MV-4-11 (cell line): Measurements from ENCODE around the gene DENND4B.
"Not testable (repeated sequence)": the region's sequence is repeated elsewhere in the genome, so short reads cannot be mapped to it uniquely, and the experiment has no call there.

Experiments used
- DNase-seq: peaks from one replicate; lab custom pipeline; 2025; lab: John Stamatoyannopoulos, UW

The DENND4B gene

DNA sequence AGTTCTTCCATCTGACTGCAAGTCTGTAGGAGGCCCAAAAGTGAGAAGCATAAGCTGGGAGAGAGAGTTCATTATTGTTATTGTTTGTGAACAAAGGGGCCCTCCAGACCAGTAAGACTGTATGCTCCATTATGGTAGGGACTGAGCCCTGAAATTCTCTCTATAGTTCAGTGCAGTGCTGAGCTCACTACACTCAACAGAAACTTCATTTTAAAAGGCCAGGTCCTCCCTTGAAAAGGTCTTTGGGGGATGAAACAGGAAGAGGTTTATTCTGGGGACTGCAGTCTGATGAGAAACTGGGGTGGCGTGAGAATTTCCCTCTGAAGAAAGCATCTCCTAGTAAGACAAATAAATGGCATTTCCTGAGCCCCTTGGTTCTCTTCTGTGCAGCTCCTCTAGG lies 18.3 kb downstream of the DENND4B start:
- peak; percentile 12 for DNase-seq

DNA sequence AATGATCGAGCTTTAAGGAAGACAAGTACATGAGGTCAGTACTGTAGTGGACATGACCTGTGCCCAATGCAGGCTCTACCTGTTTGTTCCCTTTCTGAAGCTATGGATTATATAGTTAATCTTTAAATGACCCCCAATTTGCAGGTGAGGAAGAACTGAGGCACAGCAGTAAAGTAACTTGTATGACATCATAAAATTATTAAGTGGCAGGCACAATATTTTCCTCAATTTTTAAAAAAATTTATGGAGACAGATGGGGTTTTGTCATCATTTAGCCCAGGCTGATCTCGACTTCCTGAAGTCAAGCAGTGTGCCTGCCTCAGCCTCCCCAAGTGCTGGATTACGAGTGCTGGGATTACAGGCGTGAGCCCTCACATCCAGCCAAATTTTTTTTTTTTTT lies 20.1 kb downstream of the DENND4B start:
- DNase-seq: no peak

DNA sequence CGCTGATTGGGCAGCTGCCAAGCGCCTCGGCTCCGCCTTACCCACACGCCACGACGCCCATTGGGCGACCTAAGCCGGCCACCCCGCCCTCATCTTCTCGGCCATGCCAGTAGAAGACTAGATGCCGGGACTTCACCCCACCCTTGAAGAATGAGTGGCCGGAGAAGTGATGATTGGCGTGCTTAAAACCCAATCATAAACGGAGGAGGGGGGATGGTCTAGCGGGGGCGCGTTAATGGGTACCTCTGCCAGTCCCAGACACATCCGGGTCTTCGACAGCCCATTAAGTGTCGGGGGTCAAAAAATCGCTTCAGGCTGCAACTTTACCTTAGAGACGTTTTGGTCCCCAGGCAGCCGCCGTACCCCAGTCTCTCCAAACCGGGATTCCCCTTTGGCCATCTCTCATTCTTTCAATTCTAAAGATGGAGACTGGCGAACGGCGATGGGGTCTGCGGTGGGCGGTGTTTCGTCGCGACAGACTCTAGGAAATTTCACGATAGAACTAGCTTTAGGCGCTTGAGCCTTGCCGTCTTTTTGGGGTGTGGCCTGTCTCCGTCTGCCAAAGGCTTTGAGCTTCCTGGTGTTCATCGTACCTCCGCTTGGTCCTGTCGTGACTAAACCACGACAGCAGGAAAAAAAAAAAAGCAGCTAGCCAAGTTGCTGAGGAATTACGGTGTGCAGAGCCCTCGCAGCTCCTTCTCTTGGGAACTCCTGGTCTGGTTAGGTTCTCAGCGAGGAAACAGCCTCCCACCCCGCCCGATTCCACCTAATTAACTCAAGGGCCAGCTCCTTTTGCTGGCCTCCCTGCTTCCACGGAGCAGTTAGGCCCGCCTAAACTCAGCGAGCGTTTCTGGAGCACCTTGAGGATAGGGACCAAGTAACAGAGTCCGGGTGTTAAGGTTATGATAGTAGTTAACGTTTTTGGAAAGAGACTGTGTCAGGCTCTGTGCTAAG lies 23.3 kb downstream of the DENND4B start, which contains the start of gene GATAD2B:
Gene GATAD2B (minus strand): TSS at position 1 of the 954 bp plus-strand sequence. CDS start 94,625 bp downstream, outside the sequence.
- DNase-seq: peak; percentile 100

DNA sequence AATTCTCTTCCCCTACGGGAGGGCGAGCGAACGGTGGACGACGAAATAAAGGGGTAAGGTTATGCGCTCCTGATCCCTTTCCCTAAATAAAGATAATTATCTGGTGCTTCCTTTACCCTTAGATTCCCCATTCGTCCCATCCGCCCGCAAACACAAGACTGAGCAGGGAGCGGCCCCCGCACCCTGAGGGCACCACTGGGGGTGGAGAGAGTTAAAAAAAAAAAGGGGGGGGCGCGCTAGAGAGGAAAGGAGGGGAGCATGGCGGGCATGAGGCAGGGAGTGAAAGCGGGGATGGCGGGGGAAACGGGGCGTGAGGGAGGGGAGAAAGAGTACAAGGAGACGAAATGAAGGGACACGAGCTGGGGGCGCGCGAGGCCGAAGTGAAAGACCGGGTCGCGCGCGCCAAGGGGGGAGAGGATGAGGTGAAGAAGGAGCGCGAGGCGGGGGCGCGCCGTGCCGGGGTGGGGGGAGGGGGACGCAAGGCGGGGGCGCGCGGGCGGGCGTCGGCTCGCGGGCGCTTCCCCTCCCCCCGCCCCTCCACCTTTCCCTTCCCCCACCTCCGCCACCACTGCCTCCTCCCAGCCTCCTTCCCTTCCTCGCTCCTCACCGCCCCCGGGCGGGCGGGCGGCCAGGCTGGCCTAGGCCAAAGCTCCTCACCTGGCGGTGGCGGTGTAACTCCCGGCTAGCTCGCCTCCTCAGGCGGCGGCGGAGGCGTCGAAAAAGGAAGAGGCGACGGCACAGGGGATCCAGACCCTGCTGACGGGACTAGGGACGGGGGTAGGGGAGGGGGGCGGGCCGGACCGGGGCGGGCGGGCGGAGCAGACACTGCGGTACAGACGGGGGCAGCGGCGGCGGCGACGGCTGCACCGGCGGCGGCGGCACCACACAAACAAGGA lies 24.2 kb downstream of the DENND4B start:
- no peak for DNase-seq

DNA sequence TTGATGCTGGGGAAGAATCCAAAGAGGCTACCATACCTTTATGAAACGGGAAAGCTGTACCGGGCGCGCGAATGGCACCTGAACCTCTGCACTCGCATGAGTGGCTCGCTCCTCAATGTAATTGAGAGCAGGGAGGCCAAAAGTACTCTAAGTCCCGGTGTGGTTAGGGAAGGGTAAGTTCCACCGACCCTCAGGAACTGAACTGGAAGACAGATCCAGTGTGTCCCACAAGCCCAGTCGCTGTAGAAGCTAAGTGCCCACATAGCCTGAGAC lies 24.8 kb downstream of the DENND4B start:
- no peak for DNase-seq

DNA sequence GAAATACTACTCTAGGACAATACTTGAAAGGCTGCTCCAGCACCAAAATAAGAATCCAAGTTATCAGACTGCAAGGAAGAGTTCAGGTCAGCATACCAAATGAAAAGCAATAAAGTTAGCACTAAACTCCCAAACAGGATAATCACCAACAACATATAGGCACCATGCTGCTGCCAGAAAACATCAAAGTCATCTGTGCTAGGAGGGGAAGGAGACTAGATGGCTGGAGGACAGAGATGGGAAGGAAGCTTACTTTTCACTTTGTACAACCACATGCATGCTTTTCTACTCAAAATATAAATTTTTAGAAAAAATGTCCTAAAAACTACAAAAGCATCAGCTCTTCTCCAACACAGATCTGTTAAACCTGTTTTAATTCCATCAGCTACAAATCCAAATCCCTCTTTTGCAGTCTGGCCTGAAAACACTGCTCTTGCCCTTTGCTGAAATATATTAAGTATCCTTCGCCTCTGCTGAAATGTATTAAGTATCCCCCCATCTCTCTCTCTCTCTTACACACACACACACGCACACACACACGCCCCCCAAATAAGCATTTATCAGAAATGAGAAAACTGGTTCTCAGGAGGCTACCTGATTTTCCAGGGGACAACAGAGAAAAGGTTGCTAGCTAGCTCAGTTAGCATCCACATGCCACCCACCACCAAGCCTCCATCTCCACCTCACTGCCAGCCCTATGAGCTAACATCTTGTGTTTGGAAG lies 25.3 kb downstream of the DENND4B start:
- DNase-seq: no peak

DNA sequence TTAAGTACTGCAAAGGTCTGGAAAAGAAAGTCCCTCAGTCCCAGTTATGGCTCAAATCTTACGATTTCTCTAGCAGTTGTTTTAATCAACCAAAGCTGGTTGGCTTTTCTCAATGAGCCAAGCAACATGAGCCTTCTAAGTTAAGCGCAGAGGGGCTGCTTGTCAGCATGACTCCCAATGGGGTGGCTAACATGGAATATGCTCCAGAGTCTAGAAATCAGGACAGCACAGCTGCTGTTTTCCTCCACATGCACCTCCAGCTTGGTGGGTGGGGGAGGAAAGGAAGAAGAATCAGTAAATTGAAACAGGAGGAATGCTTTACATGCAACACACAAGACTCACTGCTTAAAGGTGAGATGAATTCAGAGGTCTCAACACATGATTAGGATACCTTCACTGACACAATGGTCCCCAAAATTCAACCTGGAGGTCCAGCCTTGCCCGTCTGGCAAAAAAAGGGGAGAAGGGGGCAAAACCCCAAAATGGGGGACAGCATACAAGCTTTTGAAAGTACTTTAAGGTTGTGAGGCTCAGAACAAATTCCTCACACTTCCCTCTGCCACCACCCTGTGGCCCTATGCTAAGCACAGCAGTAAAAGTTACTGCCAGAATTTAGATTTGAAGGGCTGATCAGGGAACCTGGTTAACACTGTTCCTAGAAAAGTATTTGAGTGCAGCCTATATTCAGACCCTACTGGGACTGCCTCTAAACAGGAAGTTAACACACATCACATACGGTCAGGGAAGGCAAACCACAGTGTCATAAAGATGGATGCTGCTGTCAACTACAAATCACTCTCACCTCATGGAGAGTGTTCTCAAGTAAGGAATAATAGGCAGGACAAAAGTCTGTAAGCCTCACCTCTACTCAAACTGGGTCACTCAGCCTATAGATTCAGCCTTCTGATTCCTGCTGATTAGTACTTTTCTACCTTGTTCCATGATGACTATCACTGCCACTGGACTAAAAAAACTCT lies 26.4 kb downstream of the DENND4B start:
- DNase-seq: peak; percentile 87

DNA sequence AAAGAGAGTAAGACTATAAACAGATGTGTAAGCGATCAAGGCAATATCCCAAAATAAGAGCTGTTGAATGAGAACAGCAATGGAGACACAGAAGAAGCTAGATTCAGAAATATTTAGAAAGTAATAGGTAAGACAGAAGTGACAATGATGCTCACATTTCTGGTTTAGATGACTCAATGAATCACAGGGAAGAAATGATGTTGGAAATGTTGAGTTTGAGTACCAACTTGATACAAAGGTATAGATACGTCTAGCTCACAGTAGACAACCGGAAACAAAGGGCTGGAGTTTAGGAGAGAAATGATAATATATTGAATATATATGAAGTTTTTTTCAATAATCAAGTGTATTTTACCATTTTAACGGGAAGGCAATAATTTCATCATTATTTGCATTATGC lies 30.2 kb downstream of the DENND4B start:
- DNase-seq: no peak

DNA sequence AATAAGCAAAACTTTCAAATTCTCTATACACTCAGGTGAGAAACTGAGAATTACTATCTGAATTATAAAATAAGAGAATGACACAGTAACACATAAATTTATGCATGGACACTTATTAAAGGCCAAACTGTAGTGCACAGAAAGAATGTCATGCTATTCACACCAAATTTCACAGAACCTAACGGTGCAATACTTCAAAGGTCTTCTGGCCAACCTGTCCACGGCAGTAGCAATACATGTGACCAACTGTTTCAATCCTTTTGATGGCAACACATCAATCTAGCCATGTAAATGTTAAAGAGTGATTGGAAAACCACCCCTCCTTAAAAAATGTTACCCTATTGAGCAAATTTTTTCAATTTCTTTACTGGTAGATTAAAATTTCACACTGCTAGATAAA lies 34.2 kb downstream of the DENND4B start:
- DNase-seq: no peak

DNA sequence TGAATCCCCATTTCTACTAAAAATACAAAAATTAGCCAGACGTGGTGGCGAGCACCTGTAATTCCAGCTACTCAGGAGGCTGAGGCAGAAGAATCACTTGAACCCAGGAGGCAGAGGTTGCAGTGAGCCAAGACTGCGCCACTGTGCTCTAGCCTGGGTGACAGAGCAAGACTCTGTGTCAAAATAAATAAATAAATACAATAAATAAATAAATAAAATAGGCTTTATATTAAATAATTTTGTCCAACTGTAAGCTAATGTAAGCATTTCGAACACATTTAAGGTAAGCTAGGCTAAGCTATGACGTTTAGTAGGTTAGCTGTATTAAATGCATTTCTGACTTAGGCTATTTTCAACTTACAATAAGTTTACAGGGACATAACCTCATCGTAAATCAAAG lies 36.0 kb downstream of the DENND4B start:
- DNase-seq: not testable (repeated sequence)

DNA sequence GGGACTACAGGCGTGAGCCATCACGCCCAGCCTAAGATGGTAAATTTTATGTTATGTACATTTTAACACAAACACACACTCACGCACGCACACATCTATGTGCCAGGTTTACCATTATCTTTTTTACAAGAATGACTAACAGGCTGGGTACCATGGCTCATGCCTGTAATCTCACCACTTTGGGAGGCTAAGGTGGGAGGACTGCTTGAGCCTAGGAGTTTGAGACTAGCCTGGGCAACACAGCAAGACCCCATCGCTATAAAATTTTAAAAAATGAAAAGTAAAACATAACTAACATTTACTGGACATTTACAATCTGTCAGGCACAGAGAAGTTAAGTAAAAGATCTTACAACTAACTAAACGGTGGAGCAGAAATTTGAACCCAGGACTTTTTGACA lies 38.4 kb downstream of the DENND4B start:
- no peak for DNase-seq

DNA sequence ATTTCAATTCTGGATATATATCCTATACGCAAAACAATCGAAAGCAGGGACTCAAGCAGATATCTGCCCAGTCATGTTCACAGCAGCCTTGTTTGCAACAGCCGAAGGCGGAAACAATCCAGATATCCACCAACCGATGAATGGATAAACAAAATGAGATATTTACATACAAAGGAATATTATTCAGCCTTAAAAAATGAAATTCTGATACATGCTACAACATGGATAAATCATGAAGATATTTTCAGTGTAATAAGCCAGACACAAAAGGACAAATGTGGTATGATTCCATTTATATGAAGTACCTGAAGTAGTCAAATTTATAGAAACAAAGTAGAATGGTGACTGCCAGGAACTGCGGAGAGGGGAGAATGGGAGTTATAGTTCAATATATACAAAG lies 39.4 kb downstream of the DENND4B start:
- no peak for DNase-seq

DNA sequence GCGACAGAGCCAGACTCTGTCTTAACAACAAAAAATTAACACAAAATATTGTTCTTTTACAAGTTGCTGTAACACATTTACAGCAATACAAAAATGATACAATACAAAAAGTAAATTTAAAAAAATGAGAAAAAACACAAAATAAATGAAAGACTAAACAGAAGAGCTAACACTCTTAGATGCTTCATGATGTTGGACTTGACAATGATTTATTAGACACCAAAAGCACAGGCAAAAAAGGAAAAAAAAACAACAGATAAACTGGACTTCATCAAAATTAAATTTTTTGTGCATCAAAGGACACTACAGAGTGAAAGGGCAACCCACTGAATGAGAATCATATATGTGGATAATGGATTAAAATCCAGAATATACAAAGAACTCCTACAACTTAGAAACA lies 40.1 kb downstream of the DENND4B start:
- no peak for DNase-seq

DNA sequence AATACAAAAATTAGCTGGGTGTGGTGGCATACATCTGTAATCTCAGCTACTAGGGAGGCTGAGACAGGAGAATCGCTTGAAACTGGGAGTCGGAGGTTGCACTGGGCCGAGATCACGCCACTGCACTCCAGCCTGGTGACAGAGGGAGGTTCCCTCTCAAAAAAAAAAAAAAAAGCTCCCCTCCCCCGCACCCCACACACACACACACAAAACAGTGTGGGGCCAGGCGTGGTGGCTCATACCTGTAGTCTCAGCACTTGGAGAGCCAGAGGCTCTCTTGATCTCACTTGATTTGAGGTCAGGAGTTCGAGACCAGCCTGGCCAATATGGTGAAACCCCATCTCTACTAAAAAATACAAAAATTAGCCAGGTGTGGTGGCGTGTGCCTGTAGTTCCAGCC lies 40.6 kb downstream of the DENND4B start:
- DNase-seq: not testable (repeated sequence)

DNA sequence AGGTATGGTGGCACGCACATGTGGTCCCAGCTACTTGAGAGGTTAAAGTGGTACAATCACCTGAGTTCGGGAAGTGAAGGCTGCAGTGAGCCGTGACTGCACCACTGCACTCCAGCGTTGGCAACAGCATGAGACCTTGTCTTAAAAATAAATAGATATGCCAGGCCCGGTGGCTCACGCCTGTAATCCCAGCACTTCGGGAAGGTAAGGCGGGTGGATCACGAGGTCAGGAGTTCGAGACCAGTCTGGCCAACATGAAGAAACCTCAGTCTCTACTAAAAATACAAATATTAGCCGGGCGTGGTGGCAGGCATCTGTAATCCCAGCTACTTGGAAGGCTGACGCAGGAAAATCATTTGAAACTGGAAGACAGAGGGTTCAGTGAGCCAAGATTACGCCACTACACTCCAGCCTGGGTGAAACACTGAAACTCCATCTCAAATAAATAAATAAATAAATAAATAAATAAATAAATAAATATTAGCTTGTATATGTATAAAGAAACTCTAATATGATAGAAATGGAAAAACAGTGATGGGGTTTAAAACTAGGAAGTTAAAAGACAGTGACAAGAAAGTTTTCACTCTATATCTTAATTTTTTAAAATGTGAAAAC lies 42.6 kb downstream of the DENND4B start:
- no peak for DNase-seq

DNA sequence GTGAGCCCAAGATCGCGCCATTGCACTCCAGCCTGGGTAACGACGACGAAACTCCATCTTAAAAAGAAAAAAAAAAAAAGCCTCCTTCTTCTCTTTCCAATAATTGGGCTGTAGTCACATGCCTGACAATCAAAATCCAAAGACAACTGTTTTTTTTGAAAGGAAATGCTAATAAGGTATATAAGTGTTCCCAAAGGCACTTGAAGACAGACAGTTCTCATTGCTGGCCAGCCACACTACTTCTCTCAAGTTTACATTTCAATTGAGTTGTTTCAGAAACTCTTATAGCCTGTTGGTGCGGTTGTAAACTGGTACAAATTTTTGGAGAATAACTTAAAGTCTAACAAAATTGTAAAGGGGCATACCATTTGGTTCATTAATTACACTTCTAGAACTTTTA lies 47.0 kb downstream of the DENND4B start:
- DNase-seq: no peak

DNA sequence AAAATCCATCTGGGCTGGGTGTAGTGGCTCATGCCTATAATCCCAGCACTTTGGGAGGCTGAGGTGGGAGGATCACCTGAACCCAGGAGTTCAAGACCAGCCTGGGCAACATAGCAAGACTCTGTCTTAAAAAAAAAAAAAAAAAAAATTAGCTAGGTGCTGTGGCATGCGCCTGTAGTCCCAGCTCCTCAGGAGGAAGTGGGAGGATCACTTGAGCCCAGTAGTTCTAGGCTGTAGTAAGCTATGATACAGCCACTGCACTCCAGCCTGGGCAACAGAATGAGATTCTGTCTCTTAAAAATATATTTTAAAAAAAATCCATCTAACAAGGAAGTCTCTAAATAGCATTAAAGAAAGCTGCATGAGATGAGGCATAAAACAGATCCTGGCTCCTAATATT lies 50.7 kb downstream of the DENND4B start:
- DNase-seq: not testable (repeated sequence)

DNA sequence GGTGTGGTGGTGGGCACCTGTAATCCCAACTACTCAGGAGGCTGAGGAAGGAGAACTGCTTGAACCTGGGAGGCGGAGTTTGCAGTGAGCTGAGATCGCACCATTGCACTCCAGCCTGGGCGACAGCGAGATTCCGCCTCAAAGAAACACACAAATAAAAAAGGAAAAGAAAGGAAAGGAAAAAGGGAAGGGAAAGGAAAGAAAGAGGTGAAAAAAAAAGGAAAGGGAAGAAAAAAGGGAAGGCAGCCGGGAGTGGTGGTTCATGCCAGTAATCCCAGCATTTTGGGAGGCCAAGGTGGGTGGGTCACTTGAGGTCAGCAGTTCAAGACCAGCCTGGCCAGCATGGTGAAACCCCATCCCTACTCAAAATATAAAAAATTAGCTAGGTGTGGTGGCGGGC lies 55.5 kb downstream of the DENND4B start:
- not testable (repeated sequence) for DNase-seq

DNA sequence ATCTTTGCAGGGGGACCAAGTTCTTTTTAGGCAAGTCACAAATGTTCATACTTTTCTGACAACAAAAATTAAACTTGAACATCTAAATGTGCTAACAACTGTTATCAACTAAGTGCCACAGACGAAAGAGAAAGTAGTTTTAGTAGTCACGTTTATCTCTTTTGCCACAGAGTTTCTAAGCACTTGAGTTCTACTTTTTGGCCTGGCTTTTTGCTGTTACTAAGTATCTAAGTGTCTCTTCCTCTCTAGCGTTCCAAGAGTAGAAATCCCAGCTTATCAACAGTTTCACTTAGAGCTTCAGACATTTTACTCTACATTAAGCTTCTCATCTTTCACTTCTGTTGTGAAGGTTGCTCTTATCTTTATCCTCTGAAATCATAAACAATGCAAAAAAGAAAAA lies 58.0 kb downstream of the DENND4B start:
- peak; percentile 72 for DNase-seq

DNA sequence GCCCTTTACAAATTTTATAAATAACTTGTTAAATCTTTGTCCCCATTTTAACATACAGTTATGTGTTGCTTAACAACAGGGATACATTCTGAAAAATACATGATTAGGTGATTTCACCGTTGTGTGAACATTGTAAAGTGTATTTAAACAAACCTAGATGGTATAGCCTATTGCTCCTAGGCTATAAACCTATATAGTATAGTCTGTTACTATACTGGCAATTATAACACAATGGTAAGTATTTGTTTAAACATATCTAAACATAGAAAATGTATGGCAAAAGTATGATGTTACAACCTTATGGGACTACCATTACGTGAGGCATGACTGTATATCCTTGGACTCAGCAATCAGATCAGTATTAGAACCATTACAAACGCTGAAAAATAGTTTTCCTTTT lies 60.4 kb downstream of the DENND4B start:
- DNase-seq: no peak

DNA sequence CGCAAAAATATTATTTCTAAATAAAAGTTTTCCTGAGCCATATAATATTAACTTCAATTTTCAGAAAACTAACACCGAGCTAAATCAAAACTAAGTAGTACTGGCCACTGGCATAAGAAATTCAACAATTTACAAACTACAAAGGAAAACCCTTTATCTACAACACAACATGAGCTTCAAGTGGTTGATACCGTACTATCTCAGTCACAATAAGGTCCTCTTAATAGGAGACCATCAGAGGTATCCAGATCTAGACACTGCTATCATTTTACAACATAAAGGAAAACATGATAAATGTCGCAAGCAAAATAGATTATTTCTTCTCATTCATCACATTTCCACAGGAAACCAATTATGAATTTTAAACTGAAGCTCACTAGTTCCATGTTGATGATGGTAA lies 63.3 kb downstream of the DENND4B start:
- DNase-seq: no peak
